HepG2 (cell line): Measurements from ENCODE around the gene ATP13A3. TPM values are rescaled to one million over a fixed set of nuclear protein-coding genes. Genes with fewer than 3 reads are reported as not detected.

Experiments used
- ATF1 ChIP-seq: IDR thresholded peaks from 2 replicates; pipeline ENCODE4 v1.6.1; 2016; ENCODE audit warnings: mild to moderate bottlenecking, control low read depth
- BHLHE40 ChIP-seq: IDR thresholded peaks from 2 replicates; pipeline ENCODE4 v1.6.1; 2011; ENCODE audit warnings: low read length, improper control_type of control experiment
- EP300 ChIP-seq, 3 experiments: sonication (generic) in 1 of 3; formaldehyde crosslinking in 1 of 3; IDR thresholded peaks; 2 replicates each; pipeline versions ENCODE4 v1.5.1 to v1.6.1; 2011 to 2020; ENCODE audit warnings: low read depth in 2 of 3, low read length in 2 of 3, borderline replicate concordance in 1 of 3, improper control_type of control experiment in 1 of 3, mild to moderate bottlenecking in 1 of 3, missing genetic modification reagents in 1 of 3, moderate library complexity in 1 of 3
- FOSL2 ChIP-seq: sonication (generic); formaldehyde crosslinking; IDR thresholded peaks from 2 replicates; pipeline ENCODE4 v1.4.0; 2020; ENCODE audit warnings: missing genetic modification reagents
- FOXP1 ChIP-seq, 2 experiments: fragments of 450-650 bp in 1 of 2; IDR thresholded peaks; 2 replicates each; pipeline ENCODE4 v1.6.1; 2017 to 2018; ENCODE audit warnings: antibody characterized with exemption in 1 of 2
- GATA4 ChIP-seq: sonication (generic); IDR thresholded peaks from 2 replicates; pipeline ENCODE4 v1.6.1; 2016; ENCODE audit warnings: antibody characterized with exemption, low read depth, borderline replicate concordance
- HOXD1 ChIP-seq: sonication (generic); formaldehyde crosslinking; IDR thresholded peaks from 2 replicates; pipeline ENCODE4 v1.5.0; 2020; ENCODE audit warnings: missing genetic modification reagents
- NCOR1 ChIP-seq: fragments of 200-600 bp; sonication (generic); IDR thresholded peaks from 2 replicates; pipeline ENCODE4 v1.7.0; 2017; ENCODE audit warnings: antibody characterized with exemption, low read length, borderline replicate concordance
- NFIC ChIP-seq: IDR thresholded peaks from 2 replicates; pipeline ENCODE4 v1.6.1; 2012; ENCODE audit warnings: mild to moderate bottlenecking, low read length, inconsistent platforms
- PAF1 ChIP-seq: IDR thresholded peaks from 2 replicates; pipeline ENCODE4 v1.6.1; 2016; ENCODE audit warnings: missing genetic modification reagents, missing compliant biosample characterization
- POLR2A ChIP-seq, 2 experiments: IDR thresholded peaks; 2 replicates each; pipeline ENCODE4 v1.6.1; 2011; ENCODE audit warnings: low read depth in 2 of 2, low read length in 2 of 2, mild to moderate bottlenecking in 1 of 2, moderate library complexity in 1 of 2; ENCODE audit not compliant: insufficient read depth in 1 of 2
- PTBP1 ChIP-seq: fragments of 200-400 bp; formaldehyde crosslinking; IDR thresholded peaks from 2 replicates; pipeline ENCODE4 v1.6.1; 2018; ENCODE audit warnings: low read length, low read depth; ENCODE audit not compliant: poor library complexity, severe bottlenecking
- SIX1 ChIP-seq: sonication (generic); formaldehyde crosslinking; IDR thresholded peaks from 2 replicates; pipeline ENCODE4 v1.4.0; 2020; ENCODE audit warnings: missing genetic modification reagents, borderline replicate concordance
- TBX2 ChIP-seq: sonication (generic); formaldehyde crosslinking; IDR thresholded peaks from 2 replicates; pipeline ENCODE4 v1.5.0; 2020; ENCODE audit warnings: missing genetic modification reagents, mild to moderate bottlenecking, borderline replicate concordance
- TCF7 ChIP-seq: sonication (generic); IDR thresholded peaks from 2 replicates; pipeline ENCODE4 v1.6.1; 2016; ENCODE audit warnings: antibody characterized with exemption, low read depth
- WIZ ChIP-seq: sonication (generic); formaldehyde crosslinking; IDR thresholded peaks from 2 replicates; pipeline ENCODE4 v1.5.1; 2020; ENCODE audit warnings: mild to moderate bottlenecking, missing genetic modification reagents
- ZBTB25 ChIP-seq: IDR thresholded peaks from 2 replicates; pipeline ENCODE4 v1.6.1; 2018; ENCODE audit warnings: missing genetic modification reagents
- ZBTB49 ChIP-seq: sonication (generic); formaldehyde crosslinking; IDR thresholded peaks from 2 replicates; pipeline ENCODE4 v1.4.0; 2020; ENCODE audit warnings: missing genetic modification reagents, borderline replicate concordance
- ZNF12 ChIP-seq: sonication (generic); formaldehyde crosslinking; IDR thresholded peaks from 2 replicates; pipeline ENCODE4 v1.5.0; 2020; ENCODE audit warnings: missing genetic modification reagents
- ZNF143 ChIP-seq: sonication (generic); formaldehyde crosslinking; IDR thresholded peaks from 2 replicates; pipeline ENCODE4 v1.4.0; 2020; ENCODE audit warnings: missing genetic modification reagents
- ZNF180 ChIP-seq: sonication (generic); formaldehyde crosslinking; IDR thresholded peaks from 2 replicates; pipeline ENCODE4 v1.4.0; 2020; ENCODE audit warnings: low read depth, missing genetic modification reagents, borderline replicate concordance
- ZNF234 ChIP-seq: sonication (generic); formaldehyde crosslinking; conservative IDR thresholded peaks from 2 replicates; pipeline ENCODE4 v1.5.1; 2020; ENCODE audit warnings: mild to moderate bottlenecking, missing genetic modification reagents
- ZNF414 ChIP-seq: sonication (generic); formaldehyde crosslinking; IDR thresholded peaks from 2 replicates; pipeline ENCODE4 v1.5.0; 2020; ENCODE audit warnings: missing genetic modification reagents
- ZNF451 ChIP-seq: sonication (generic); formaldehyde crosslinking; IDR thresholded peaks from 2 replicates; pipeline ENCODE4 v1.5.0; 2020; ENCODE audit warnings: mild to moderate bottlenecking, missing genetic modification reagents
- ZNF629 ChIP-seq: sonication (generic); formaldehyde crosslinking; conservative IDR thresholded peaks from 2 replicates; pipeline ENCODE4 v1.5.0; 2020; ENCODE audit warnings: missing genetic modification reagents
- polyA plus RNA-seq, 8 experiments: library from polyadenylated mRNA; depleted of rRNA in 3 of 8; stranded (reverse) in 7 of 8; unstranded in 1 of 8; fragments of >200 nt; fragmentation: Illumina TruSeq in 4 of 8; extraction: Trizol in 4 of 8; gene quantifications; 2 replicates each; pipeline versions ENCODE4 v1.2.1 to v1.2.3, GENCODE V29; 2011 to 2016; ENCODE audit warnings: low read depth in 4 of 8, missing spikeins in 1 of 8, mixed read lengths in 1 of 8; ENCODE audit not compliant: insufficient read depth in 1 of 8
- total RNA-seq, 5 experiments: library from RNA; depleted of rRNA; stranded (reverse); fragments of >200 nt; fragmentation: Illumina TruSeq; extraction: Trizol; gene quantifications; 2 replicates each; pipeline ENCODE4 v1.2.3, GENCODE V29; 2016; ENCODE audit warnings: low read depth in 1 of 5

Gene ATP13A3
- total and polyA plus RNA-seq, 2 of the 13 experiments (the other 11 are each of a cell fraction or from before 2014, with no cell fraction given), result 44.9 to 80.8 TPM

- TF ChIP-seq GATA4 (peak; percentile 83), ZBTB49 (CRISPR knock-in tag) (no peak), PTBP1 (no peak), ZNF451 (CRISPR knock-in tag) (no peak), ATF1 (CRISPR knock-in tag) (no peak), PAF1 (no peak), ZBTB25 (CRISPR knock-in tag) (no peak), ZNF629 (CRISPR knock-in tag) (no peak), FOSL2 (peak; percentile 78), POLR2A (IDR thresholded peaks at IDR 0.05; ENCODE audit: insufficient read depth in 1 of 2, low read depth in 2 of 2, low read length in 2 of 2) (no peak), ZNF180 (CRISPR knock-in tag) (no peak), BHLHE40 (peak; percentile 68), ZNF143 (CRISPR knock-in tag) (no peak), ZNF414 (CRISPR knock-in tag) (no peak), WIZ (CRISPR knock-in tag) (no peak), NCOR1 (peak; percentile 23; the same call in 1 of the 2 replicates), EP300 (IDR thresholded peaks at IDR 0.05; ENCODE audit: low read depth in 2 of 2, low read length in 2 of 2) (peak in 1 of 2 experiments; percentile 80; a peak in 2 of 4 replicates), EP300 (CRISPR knock-in tag; IDR thresholded peaks at IDR 0.05; ENCODE audit: borderline replicate concordance) (peak; percentile 17; the same call in 1 of the 2 replicates), ZNF234 (CRISPR knock-in tag) (no peak), TCF7 (peak; percentile 97), SIX1 (no peak), FOXP1 (IDR thresholded peaks at IDR 0.05) (peak; percentile 79), FOXP1 (CRISPR knock-in tag; IDR thresholded peaks at IDR 0.05) (peak; percentile 71; the same call in 1 of the 2 replicates), HOXD1 (CRISPR knock-in tag) (no peak), NFIC (peak; percentile 46; the same call in 1 of the 2 replicates), TBX2 (CRISPR knock-in tag) (peak; percentile 92), ZNF12 (no peak)
These were observed 39.6 kb downstream of the ATP13A3 start (continued) for GRCh38 chr3:194447161-194447560.
